ENCODE results near the gene KCNA5.

KCNA5 gene

DNA sequence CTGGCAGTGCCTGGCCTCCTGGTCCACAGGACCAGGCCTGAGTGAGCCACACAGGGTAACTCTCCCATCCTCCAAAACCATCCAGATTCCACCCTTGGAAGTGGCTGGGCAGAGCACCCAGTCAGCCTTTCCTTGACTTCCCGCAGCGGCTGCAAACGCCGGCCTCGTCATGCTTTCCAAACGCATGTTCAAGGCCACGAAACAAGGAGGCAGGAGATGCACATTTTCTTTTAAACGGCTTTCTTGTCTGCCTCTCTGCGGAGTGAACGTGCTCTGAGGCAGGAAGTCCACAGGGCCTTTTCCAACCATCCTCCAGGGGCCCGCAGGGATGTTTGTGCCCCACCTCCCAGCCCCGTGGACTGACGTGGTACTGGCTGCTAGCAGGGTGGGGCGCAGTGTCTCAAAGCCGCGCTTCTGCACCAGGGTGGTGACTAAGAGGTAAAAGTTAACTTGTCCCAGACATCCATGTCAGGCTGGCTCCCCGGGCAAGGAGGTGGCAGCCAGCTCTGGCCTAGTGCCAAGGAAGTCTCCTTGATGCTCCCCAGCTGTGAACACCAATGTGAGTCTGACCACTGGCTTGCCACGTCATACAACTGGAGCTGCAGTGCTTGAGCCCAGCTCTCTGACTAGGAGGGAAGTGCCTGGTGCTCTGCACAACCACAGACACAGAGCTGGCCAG is 45.0 kb downstream of the KCNA5 start:
- TF ChIP-seq, protein P1, sequence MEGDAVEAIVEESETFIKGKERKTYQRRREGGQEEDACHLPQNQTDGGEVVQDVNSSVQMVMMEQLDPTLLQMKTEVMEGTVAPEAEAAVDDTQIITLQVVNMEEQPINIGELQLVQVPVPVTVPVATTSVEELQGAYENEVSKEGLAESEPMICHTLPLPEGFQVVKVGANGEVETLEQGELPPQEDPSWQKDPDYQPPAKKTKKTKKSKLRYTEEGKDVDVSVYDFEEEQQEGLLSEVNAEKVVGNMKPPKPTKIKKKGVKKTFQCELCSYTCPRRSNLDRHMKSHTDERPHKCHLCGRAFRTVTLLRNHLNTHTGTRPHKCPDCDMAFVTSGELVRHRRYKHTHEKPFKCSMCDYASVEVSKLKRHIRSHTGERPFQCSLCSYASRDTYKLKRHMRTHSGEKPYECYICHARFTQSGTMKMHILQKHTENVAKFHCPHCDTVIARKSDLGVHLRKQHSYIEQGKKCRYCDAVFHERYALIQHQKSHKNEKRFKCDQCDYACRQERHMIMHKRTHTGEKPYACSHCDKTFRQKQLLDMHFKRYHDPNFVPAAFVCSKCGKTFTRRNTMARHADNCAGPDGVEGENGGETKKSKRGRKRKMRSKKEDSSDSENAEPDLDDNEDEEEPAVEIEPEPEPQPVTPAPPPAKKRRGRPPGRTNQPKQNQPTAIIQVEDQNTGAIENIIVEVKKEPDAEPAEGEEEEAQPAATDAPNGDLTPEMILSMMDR (IDR thresholded peaks at IDR 0.05; ENCODE audit: low read length, missing control alignments): no peak
- no peak overlapping the region for H3K4me3 ChIP-seq (replicated peaks; ENCODE audit: low read depth, low read length)
- peak; percentile 54 for DNase-seq (ENCODE audit: low read depth)

DNA sequence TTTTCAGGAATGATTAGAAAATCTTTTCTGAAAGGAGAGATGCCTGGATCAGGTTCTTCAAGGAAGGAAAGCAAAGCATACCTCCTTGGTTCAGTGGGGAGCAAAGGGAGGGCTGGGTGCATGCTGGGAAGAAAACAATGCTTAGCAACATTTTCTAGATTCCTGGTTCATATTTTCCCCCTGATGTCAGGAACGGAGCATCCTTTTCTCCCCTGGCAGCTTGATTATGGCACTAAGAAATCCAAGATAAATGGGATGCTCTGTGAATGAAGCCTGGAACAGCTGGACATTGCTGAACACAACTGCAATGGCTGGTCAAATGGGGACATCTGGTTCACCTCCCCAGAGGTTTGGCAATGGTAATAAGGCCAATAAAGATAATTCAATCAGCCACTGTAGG is 50.9 kb downstream of the KCNA5 start:
- no peak for DNase-seq (ENCODE audit: low read depth)
- no peak overlapping the region for H3K4me3 ChIP-seq (replicated peaks; ENCODE audit: low read depth, low read length)

DNA sequence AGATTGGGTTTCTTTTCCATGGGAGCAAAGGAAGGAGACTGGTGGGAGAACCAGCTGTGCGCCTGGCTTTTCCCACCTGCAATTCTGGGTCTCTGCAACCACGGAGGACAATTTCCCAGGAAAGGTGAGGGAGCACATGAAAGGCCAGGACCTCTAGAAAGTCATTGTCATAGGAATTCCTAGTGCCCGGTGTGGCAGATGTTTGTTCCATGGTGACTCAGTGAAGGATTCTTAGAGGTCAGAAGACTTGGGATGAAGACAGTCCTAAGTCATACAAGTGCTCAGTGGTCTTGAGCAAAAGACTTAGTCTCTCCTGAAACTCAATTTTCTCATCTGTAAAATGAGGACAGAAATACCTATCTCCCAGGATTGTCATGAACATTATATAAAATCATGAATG is 51.3 kb downstream of the KCNA5 start:
- TF ChIP-seq, protein P1 (IDR thresholded peaks at IDR 0.05; ENCODE audit: low read length, missing control alignments): no peak
- no peak for DNase-seq (ENCODE audit: low read depth)
- H3K4me3 ChIP-seq (replicated peaks; ENCODE audit: low read depth, low read length): no peak overlapping the region

More for the DNA sequence above, 50.9 kb downstream of the KCNA5 start:
- TF ChIP-seq, protein P1 (IDR thresholded peaks at IDR 0.05; ENCODE audit: low read length, missing control alignments): no peak

Data from fibroblast of pulmonary artery (primary cell).